ENCODE measurements around the gene KRTAP9-8. TPM values are rescaled to one million over a fixed set of nuclear protein-coding genes. Genes with fewer than 3 reads are reported as not detected.
"Not testable (repeated sequence)": the region's sequence is repeated elsewhere in the genome, so short reads cannot be mapped to it uniquely, and the experiment has no call there.

KRTAP9-8 gene
- total RNA-seq, 4 donors from 2014 or later, result not detected

GRCh38 chr17:41258406-41258805 lies 20.6 kb downstream of the KRTAP9-8 start:
- TF ChIP-seq, protein P1, sequence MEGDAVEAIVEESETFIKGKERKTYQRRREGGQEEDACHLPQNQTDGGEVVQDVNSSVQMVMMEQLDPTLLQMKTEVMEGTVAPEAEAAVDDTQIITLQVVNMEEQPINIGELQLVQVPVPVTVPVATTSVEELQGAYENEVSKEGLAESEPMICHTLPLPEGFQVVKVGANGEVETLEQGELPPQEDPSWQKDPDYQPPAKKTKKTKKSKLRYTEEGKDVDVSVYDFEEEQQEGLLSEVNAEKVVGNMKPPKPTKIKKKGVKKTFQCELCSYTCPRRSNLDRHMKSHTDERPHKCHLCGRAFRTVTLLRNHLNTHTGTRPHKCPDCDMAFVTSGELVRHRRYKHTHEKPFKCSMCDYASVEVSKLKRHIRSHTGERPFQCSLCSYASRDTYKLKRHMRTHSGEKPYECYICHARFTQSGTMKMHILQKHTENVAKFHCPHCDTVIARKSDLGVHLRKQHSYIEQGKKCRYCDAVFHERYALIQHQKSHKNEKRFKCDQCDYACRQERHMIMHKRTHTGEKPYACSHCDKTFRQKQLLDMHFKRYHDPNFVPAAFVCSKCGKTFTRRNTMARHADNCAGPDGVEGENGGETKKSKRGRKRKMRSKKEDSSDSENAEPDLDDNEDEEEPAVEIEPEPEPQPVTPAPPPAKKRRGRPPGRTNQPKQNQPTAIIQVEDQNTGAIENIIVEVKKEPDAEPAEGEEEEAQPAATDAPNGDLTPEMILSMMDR (IDR thresholded peaks at IDR 0.05; ENCODE audit: low read depth), result no peak

GRCh38 chr17:41263212-41263611 lies 25.4 kb downstream of the KRTAP9-8 start:
- TF ChIP-seq, protein P1 (IDR thresholded peaks at IDR 0.05; ENCODE audit: low read depth), result no peak

- TF ChIP-seq, protein P1 (IDR thresholded peaks at IDR 0.05; ENCODE audit: low read depth), result no peak
Measured at GRCh38 chr17:41264599-41264998, 26.8 kb downstream of the KRTAP9-8 start.

DNA sequence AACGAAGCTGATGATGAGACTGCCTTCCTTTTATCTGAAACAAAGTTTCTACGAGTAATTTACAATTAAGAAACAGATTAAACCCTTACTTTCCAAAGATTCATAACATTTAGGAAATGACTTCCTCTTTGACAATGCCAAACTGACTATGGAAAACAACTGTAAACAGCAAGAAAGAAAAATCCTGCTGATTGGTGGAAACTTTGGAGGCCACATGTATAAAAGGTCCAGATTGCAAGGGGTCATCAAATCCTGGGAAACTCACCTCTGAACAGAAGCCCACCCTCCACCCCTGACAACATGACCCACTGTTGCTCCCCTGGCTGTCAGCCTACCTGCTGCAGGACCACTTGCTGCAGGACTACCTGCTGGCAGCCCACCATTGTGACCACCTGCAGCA lies 27.3 kb downstream of the KRTAP9-8 start, which contains the start of gene KRTAP9-6:
KRTAP9-6 (plus strand) TSS at position 301 of the 400 bp plus-strand sequence; CDS start at position 301, 0 bp downstream.
- TF ChIP-seq, protein P1 (IDR thresholded peaks at IDR 0.05; ENCODE audit: low read depth), result no peak

GRCh38 chr17:41267711-41268110 lies 29.9 kb downstream of the KRTAP9-8 start:
- TF ChIP-seq, protein P1 (IDR thresholded peaks at IDR 0.05; ENCODE audit: low read depth), result no peak

DNA sequence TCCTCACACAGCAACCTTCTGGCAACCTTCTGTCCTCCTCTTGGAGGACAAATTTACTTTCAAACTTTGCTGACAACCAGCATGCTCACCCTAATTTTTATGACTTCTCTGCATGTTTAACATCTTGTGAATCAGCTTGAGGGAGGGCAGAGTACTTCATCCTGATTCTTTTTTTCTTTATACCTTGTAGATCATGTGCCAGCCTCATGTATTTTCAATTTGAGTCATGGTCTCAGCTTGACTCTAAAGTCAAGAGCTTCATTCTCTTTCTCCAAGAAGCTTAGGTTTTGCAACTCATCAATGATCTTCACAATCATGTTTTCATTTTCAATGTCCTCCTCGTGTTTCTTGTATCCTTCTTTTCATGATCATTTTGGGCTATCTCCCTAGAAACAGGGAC lies 34.1 kb downstream of the KRTAP9-8 start:
- TF ChIP-seq, protein P1 (IDR thresholded peaks at IDR 0.05; ENCODE audit: low read depth), result no peak

DNA sequence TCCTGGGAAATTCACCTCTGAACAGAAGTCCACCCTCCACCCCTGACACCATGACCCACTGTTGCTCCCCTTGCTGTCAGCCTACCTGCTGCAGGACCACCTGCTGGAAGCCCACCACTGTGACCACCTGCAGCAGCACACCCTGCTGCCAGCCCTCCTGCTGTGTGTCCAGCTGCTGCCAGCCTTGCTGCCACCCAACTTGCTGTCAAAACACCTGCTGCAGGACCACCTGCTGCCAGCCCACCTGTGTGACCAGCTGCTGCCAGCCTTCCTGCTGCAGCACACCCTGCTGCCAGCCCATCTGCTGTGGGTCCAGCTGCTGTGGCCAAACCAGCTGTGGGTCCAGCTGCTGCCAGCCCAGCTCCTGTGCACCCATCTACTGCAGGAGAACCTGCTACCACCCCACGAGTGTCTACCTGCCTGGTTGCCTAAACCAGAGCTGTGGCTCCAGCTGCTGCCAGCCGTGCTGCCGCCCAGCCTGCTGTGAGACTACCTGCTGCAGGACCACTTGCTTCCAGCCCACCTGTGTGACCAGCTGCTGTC lies 37.9 kb downstream of the KRTAP9-8 start, which contains the start of gene KRTAP9-7:
KRTAP9-7 (plus strand) TSS at position 51 of the 543 bp plus-strand sequence; CDS start at position 51, 0 bp downstream.
- TF ChIP-seq, protein P1 (IDR thresholded peaks at IDR 0.05; ENCODE audit: low read depth), result not testable (repeated sequence)
